Adipose tissue (tissue), 3 donors: ENCODE measurements around the gene ITGA11. TPM values are rescaled to one million over a fixed set of nuclear protein-coding genes. Genes with fewer than 3 reads are reported as not detected.
A peak's percentile ranks its signal among the peaks of the same experiment; 100 is the strongest.

Source experiments
- H3K27ac ChIP-seq: one replicate; pipeline ENCODE4 v1.5.1; 2013; ENCODE audit warnings: low read depth, low read length
- WGBS, 3 donors: extraction: QIAGEN DNeasy Blood & Tissue Kit; methylation state at CpG; one replicate each; pipeline ENCODE4 v1.1.7; 2013; 5-methylcytosine and 5-hydroxymethylcytosine counted together
- polyA plus RNA-seq, 3 donors: library from polyadenylated mRNA; stranded (reverse); fragments of 200-250 nt; gene quantifications; one replicate each; pipeline ENCODE4 v1.2.3, GENCODE V29; 2013
- donor health status: healthy with polysubstance abuse.
- donor health status: Bipolar disorder and iron deficiency.
- donor health status: healthy.

ITGA11 gene
- polyA plus RNA-seq, 3 donors = 0.44 to 5.1 (median 0.56) TPM

- H3K27ac ChIP-seq = no peak overlapping the region
- WGBS, 3 donors = 49 to 73% (median 51%) methylated on average over 5 of the region's 5 CpGs
Measured at GRCh38 chr15:68299436-68299835, 132.5 kb downstream of the ITGA11 start.

GRCh38 chr15:68298882-68299381 is 133.0 kb downstream of the ITGA11 start:
- no peak overlapping the region for H3K27ac ChIP-seq
- whole genome bisulfite sequencing, 3 donors = 8 to 68% (median 9%) methylated on average over 6 of the region's 6 CpGs

DNA sequence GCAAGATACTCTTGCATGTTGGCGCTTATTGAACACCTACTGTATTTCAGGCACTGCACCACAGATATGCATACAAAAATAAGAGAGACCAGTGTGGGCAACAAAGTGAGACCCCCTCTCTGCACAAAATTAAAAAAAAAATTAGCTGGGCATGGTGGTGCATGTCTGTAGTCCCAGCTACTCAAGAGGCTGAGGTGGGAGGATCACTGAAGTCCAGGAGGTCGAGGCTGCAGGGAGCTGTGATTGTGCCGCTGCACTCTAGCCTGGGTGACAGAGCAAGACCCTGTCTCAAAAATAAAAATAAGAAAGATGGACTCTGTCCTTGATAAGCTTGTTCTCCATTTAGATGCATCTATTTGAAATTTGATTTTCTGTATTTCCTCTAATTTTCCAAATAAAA is 133.6 kb downstream of the ITGA11 start:
- no peak overlapping the region for H3K27ac ChIP-seq
- 90 to 97% (median 94%) methylated on average over 3 of the region's 3 CpGs for WGBS, 3 donors

- WGBS, 3 donors = 48 to 76% (median 49%) methylated on average over 4 of the region's 4 CpGs
- no peak overlapping the region for H3K27ac ChIP-seq
Measured at GRCh38 chr15:68295014-68295805, 136.8 kb downstream of the ITGA11 start.

DNA sequence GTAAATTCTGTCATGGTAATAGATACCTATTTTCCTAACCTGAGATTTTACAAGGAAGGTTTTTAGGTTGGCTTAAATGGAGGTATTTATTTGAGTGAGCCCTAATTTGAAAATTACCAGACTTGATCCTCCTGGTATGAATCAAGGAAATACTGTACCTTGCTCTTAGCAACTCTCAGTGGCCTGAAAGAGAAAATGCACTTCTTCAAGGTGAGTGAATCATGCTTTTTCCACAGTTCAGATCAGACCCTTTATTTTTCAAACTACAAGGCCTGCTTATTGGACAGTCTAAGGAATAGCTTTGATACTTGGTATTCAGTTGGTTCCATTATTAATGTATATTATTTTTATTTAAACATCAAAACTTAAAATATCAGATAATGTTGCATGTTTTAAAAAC is 139.0 kb downstream of the ITGA11 start:
- no peak overlapping the region for H3K27ac ChIP-seq

- no peak overlapping the region for H3K27ac ChIP-seq
Measured at GRCh38 chr15:68292157-68292781, 139.7 kb downstream of the ITGA11 start.

DNA sequence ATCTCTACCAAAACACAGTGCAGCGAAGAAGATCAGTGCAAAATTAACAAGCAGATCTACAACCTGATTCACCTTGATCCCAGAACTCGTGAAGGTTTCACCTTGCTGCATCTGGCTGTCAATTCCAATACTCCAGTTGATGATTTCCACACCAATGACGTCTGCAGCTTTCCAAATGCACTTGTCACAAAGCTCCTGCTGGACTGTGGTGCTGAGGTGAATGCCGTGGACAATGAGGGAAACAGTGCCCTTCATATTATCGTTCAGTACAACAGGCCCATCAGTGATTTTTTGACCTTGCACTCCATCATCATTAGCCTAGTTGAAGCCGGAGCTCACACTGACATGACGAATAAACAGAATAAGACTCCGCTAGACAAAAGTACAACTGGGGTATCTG is 141.2 kb downstream of the ITGA11 start:
- no peak overlapping the region for H3K27ac ChIP-seq
- WGBS, 3 donors = 70 to 94% (median 84%) methylated on average over 8 of the region's 8 CpGs

DNA sequence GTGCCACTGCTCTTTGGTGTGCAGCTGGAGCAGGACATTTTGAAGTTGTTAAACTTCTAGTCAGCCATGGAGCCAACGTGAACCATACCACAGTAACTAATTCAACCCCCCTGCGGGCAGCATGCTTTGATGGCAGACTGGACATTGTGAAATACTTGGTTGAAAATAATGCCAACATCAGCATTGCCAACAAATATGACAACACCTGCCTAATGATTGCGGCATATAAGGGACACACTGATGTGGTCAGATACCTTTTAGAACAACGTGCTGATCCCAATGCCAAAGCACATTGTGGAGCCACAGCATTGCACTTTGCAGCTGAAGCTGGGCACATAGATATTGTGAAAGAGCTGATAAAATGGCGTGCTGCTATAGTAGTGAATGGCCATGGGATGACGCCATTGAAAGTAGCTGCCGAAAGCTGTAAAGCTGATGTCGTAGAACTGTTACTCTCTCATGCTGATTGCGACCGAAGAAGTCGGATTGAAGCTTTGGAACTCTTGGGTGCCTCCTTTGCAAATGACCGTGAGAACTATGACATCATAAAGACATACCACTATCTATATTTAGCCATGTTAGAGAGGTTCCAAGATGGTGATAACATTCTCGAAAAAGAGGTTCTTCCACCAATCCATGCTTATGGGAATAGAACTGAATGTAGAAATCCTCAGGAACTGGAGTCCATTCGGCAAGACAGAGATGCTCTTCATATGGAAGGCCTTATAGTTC is 142.2 kb downstream of the ITGA11 start:
- WGBS, 3 donors = 87 to 92% (median 87%) methylated on average over 14 of the region's 14 CpGs

GRCh38 chr15:68289057-68289456 is 142.9 kb downstream of the ITGA11 start:
- 82 to 87% (median 82%) methylated on average over 2 of the region's 2 CpGs for WGBS, 3 donors
- H3K27ac ChIP-seq = no peak overlapping the region

More for the DNA sequence above, 142.2 kb downstream of the ITGA11 start:
- H3K27ac ChIP-seq = no peak overlapping the region

DNA sequence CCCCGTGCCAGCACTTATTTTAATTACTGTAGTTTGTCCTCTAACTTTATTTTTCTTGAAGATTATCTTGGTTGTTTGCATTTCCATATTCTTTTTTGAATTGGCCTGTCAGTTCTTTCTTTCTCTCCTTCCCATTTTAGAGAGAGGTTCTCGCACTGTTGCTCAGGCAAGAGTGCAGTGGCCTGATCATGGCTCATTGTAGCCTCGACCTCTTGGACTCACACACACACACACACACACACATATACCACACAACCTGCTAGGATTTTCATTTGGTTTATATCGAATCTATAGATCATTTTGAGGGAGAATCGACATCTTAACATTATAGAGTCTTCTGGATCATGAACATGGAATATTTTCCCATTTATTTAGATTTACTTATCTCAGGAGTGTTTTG is 145.7 kb downstream of the ITGA11 start:
- no peak overlapping the region for H3K27ac ChIP-seq
- WGBS, 3 donors = 69 to 82% (median 80%) methylated on average over 5 of the region's 5 CpGs

DNA sequence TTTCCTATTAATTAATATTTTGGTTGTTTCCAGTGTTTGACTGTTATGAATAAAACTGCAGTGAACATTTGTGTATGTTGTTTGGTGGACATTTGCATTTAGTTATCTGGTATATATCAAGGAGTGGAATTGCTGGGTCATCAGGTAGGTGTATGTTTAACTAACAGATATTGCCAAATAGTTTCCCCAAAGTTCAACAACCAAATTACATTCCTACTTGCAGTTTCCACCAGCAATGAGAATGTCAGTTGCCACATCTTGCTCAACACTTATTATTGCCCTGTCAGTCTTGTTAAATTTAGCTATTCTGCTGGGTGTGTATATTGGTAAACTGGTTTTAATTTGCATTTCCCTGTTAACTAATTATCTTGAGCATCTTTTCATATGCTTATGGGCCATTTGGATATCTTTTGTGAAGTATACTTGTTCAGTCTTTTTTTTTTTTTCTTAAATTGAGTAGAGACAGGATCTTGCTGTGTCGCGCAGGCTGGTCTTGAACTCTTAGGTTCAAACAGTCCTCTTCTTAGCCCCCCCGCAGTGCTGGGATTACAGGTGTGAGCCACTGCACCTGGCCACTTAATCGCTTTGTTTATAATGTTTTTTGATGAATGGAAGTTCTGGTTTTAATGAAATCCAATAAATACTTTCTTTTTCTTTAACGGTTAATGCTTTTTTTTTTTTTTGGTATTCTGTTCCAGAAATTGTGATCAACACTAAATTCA is 146.5 kb downstream of the ITGA11 start:
- WGBS, 3 donors = 68 to 86% (median 82%) methylated on average over 5 of the region's 5 CpGs
- H3K27ac ChIP-seq = no peak overlapping the region

- 78 to 82% (median 80%) methylated on average over 7 of the region's 7 CpGs for WGBS, 3 donors
- no peak overlapping the region for H3K27ac ChIP-seq
Measured at GRCh38 chr15:68284616-68285258, 147.2 kb downstream of the ITGA11 start.

GRCh38 chr15:68283401-68283800 is 148.6 kb downstream of the ITGA11 start:
- no peak overlapping the region for H3K27ac ChIP-seq
- 75 to 85% (median 78%) methylated on average over 2 of the region's 2 CpGs for WGBS, 3 donors

- WGBS, 3 donors = 13 to 41% (median 17%) methylated on average over 1 of the region's 1 CpG
Measured at GRCh38 chr15:68281008-68281407, 151.0 kb downstream of the ITGA11 start.

DNA sequence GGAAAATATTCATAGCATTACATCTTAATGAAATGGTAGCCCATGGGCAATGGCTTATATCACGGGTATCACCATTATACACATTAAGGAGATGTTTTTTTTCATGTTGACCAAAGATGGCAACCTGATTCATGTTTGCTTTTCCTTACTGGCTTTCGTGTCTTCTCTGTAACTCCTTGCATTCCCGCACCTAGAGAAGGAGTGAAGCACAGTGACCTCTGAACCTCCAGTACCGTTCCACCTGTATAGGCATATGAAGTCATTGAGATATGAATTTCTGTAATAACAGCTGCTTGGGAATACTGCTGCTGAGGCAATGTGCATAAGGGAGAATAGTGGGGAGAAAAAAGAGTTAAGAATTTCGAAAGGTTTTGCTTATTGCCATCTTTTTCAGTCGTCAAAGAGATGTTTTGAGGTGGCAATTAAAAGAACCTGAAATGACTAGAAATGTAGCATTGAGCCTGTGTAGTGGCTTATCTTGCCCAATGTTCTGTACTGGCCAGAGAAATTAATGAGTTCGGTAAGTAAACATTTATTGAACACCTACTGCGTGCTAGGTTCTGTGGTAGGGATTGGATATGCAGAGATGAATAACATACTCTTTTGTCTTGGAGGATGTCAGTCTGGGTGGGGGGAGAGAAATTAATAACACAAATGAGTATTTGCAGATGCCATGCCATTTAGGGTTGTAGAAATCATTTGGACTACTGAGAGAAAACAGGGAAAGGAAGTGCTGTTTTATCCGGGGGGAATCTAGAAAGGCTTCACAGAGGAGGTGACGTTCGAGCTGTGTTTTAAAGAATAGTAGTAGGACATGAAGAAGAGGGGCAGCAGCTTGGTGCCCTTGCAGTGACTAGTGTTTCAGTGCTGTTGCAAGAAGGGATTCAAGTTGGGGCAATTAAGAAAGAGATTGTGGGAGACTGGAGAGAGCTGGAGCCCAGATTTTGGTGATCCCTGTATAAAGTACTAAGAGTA is 151.9 kb downstream of the ITGA11 start:
- 25 to 46% (median 43%) methylated on average over 11 of the region's 11 CpGs for WGBS, 3 donors
- H3K27ac ChIP-seq = no peak overlapping the region

More at GRCh38 chr15:68281008-68281407, 151.0 kb downstream of the ITGA11 start:
- no peak overlapping the region for H3K27ac ChIP-seq

DNA sequence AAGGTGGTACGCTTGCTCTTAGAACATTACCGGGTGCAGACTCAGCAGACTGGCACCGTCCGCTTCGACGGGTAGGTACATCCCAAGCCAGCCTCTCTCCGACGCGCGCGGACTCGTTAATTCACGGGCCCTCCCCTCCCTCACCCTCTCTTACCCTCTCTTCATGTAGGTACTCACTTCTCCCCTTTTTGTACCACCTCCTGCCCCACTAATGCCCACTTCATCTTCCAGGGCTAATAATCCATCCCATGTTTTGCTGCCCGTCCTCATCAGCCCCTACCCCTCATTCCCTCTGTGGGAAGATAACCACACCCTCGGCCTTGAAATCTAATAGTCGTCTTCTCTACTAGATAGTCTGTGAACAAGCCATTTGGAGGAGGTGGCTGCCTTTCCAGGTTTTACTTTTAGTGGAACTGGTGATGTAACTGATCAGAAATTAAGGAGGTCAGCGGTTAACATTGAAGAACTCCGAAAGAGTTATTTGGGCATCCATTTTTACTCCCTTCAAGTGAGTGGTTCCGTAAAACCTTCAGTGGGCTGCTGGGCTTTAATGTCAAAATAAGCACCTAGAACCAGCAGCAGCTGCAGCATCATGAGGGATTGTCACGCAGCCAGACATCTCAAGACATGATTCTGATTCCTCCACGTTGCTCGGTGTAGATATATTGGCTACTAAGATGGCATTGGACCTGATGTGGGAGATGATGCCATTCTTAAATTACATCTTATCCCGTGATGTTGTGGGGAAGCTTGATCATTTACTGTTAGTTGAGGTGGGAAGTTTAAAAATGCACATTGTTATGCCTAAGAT is 153.2 kb downstream of the ITGA11 start:
- WGBS, 3 donors = 1 to 2% (median 2%) methylated on average over 23 of the region's 23 CpGs

GRCh38 chr15:68278345-68278594 is 153.7 kb downstream of the ITGA11 start:
- H3K27ac ChIP-seq = peak overlapping the region; percentile 98
- 0 to 1% (median 1%) methylated on average over 21 to 22 of the region's 22 CpGs for WGBS, 3 donors

More for the DNA sequence above, 153.2 kb downstream of the ITGA11 start:
- H3K27ac ChIP-seq = peak overlapping the region; percentile 98
